ENCODE measurements around the gene WDR33. TPM values are rescaled to one million over a fixed set of nuclear protein-coding genes. Genes with fewer than 3 reads are reported as not detected.
A peak's percentile ranks its signal among the peaks of the same experiment; 100 is the strongest.
"Not testable (repeated sequence)": the region's sequence is repeated elsewhere in the genome, so short reads cannot be mapped to it uniquely, and the experiment has no call there.

The WDR33 gene
- total RNA-seq, 1 donor from 2014 or later: 41.2 TPM

GRCh38 chr2:127763776-127764175, 47.2 kb downstream of the WDR33 start:
- DNase-seq (ENCODE audit: low spot score): no peak

DNA sequence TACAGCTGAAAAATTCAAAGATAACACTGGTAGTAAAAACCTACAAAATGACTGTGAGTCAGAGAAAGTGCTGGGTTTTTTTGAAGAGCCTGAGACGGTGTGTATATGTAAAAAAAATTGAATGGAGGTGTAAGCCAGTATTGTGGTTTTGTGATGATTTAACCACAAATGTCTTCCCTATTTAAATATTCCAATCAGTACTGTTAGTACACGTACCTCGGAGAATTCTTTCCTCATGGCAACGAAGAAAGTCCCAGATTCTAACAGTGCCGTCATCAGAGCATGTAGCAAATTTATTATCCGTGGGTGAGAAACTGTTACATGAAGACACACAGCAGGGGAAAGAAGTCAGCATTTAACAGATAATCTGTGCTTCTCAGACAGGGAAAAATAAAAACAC, 48.1 kb downstream of the WDR33 start:
- DNase-seq (ENCODE audit: low spot score): no peak

- no peak for DNase-seq (ENCODE audit: low spot score)
Measured at GRCh38 chr2:127762441-127762840, 48.5 kb downstream of the WDR33 start.

DNA sequence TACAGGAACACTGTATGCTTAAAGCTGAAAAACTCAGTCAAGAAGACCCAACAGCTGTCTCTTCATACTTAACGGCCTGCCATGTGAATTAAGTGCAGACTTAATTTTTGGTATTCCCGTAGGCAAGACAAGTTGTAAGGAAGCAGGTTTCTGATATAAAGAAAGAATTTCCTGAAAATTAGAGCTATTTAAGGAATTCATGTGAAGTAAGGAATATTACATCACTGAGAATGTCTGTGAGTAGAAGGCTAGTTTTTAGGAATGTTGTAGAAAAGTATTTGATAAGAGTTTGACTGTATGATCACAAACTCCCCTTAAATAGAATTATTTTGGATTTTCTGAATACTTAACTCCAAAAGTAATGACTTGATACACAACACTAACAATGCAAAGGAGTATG, 51.0 kb downstream of the WDR33 start:
- no peak for DNase-seq (ENCODE audit: low spot score)

GRCh38 chr2:127754186-127754585, 56.8 kb downstream of the WDR33 start:
- DNase-seq (ENCODE audit: low spot score): no peak

DNA sequence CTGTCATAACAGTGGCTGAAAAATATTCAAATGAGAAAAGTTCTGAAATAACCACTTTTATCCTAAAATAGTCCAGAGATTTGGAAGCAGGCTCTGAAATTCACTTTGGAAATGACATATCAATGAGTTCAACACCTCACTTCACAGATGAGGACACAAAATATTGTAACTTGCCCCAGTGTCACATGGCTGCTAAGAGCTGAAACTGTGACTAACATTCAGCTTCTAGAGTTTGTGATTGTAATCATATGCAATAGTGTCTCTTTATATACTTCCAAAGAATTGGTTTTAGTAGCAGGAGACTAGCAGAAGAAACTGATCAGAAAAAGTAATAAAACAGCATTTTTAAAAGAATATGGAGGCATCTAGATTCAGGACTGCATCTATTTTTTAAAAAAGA, 57.6 kb downstream of the WDR33 start:
- no peak for DNase-seq (ENCODE audit: low spot score)

GRCh38 chr2:127749537-127749936, 61.4 kb downstream of the WDR33 start:
- DNase-seq (ENCODE audit: low spot score): not testable (repeated sequence)

DNA sequence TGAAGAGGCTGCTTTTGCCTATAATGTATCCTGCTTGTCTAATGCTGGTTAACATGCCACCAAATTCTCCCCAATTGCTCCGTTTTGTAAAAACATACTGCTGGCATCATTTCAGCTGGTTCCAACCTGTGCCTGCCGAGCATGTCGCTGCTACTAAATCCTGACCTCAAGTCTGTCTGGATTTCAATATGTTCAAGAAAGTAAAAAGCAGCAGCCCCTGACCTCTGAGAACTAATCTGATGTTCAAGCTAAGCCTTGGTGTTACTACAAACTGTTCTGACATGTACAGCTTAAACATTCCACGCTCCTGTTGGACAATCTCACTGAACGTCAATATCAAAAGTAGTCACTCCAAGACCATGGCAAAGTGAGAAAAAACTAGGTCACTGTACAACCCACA, 63.4 kb downstream of the WDR33 start:
- no peak for DNase-seq (ENCODE audit: low spot score)

GRCh38 chr2:127743477-127744026, 67.4 kb downstream of the WDR33 start:
- no peak for DNase-seq (ENCODE audit: low spot score)

- no peak for DNase-seq (ENCODE audit: low spot score)
Measured at GRCh38 chr2:127740665-127741288, 70.2 kb downstream of the WDR33 start.

DNA sequence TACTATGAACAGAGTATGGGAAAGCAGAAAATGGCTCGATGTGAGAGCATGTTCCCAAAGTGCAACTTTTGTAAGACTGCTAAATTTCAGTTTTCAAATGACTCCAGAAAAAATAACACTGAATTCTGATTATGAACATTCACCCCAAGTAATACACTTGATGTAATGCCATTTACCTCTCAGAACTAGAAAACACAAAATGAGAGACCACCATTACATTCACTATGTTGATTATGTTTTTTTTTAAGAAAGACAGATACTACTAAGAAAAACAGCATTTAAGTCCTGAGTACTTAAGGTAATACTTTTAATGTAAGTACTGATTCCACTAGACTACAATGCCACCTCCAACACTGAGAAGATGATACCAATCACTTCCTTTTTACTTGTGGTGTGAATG, 71.2 kb downstream of the WDR33 start:
- DNase-seq (ENCODE audit: low spot score): no peak

GRCh38 chr2:127737892-127738291, 73.1 kb downstream of the WDR33 start:
- DNase-seq (ENCODE audit: low spot score): no peak

- DNase-seq (ENCODE audit: low spot score): no peak
Measured at GRCh38 chr2:127735537-127736399, 75.2 kb downstream of the WDR33 start.

- no peak for DNase-seq (ENCODE audit: low spot score)
Measured at GRCh38 chr2:127735044-127735443, 75.9 kb downstream of the WDR33 start.

DNA sequence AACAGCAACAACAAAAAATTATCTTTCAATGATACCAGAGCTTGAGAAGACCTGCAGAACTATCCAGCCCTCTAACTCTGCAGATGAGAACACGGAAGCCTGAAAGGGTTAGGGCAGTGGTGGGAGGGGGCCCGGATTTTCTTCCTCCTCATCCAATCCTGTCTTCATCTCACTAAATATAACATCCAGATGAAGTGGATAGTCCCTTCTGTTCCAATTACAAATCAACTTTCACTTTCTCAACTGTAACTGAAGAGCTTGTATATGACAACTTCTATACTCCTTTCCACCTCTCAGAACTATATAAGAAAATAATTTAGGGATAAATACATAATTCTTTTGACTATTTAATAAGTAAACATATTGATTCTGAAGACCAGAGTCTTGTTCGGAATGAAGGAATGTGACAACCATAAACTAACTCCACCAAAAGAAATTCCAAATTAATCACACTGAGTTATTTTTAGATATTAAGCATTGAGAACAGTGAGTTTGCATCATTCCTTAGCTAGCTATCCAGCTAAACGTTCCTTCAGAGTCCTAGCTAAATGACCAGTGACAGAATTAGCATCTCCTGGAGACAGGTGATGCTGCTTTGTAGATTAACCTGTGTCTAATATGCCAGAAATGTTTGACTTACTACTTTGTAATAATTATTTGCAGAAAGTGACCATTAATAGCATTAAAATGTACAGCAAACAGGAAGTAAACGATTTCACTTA, 77.0 kb downstream of the WDR33 start:
- DNase-seq (ENCODE audit: low spot score): peak; percentile 48

DNA sequence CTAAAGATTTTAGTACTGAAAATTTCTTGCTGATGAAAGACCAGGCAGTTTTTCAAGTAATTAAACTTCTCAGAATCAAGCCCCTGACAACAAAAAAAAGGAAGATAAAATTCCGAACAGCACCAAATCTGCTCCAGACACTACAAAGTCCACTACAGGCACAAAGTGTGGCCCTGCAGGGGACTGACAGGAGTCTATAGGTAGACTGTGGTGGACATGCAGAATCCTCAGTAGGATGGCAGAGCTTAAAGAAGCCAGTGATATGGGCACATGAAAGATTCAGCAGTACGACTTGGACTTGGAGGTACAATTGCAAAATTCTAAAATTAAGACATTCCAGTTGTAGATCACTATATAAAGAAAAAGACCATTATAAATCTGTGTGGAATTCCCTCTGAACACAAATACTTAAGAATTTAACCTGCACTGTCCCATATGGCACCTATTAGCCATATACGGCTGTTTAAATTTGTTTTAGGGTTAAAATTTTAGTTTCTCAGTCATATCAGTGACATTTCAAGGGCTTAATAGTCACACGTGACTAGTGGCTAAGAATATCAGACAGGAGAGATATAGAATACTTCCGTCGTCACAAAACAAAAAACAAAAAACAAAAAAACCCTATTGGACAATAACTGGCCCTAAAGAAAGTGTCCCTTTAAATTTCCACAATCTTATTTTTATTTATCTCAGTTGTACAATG, 77.7 kb downstream of the WDR33 start:
- DNase-seq (ENCODE audit: low spot score): no peak

- DNase-seq (ENCODE audit: low spot score): no peak
Measured at GRCh38 chr2:127726158-127726880, 84.7 kb downstream of the WDR33 start.

DNA sequence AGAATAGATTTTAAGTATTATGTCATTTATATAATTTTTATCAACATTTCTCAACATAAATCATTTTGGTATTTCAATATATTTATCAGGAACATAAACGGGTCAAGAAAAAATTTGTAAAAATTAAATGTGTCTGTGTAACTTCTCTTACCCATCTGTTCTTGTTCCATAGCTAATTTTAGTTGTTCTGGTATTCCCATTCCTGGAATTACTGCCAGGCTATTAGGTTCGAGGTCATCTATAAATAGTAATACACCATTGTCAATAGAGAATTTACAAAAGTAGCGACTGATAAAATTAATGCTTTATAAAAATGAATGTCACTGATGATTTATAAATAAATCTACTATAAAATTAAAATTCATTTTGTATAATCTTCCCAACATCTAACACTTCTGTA, 88.2 kb downstream of the WDR33 start:
- no peak for DNase-seq (ENCODE audit: low spot score)

DNA sequence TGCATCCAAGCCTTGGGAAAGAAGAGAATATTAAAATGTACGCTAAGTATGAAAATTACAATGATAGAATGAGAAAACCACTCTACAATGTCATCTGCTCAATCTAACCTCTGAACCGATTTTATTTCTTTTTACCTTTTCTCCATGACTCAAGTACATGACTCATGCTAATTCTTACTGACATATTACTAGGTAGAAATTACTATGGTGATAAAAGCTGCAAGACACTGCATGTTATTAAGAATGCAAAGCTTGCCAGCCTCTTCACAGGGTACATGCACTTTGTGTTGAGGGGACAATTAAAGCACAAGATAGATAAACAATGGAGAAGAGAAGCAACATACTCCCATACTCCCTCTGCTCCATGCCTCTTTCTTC, 89.0 kb downstream of the WDR33 start:
- no peak for DNase-seq (ENCODE audit: low spot score)

- DNase-seq (ENCODE audit: low spot score): no peak
Measured at GRCh38 chr2:127721311-127721977, 89.5 kb downstream of the WDR33 start.

All from umbilical cord (tissue), 2 donors.